Measurements from ENCODE around the gene MAMLD1. TPM values are rescaled to one million over a fixed set of nuclear protein-coding genes. Genes with fewer than 3 reads are reported as not detected.
"Not testable (repeated sequence)": the region's sequence is repeated elsewhere in the genome, so short reads cannot be mapped to it uniquely, and the experiment has no call there.

MAMLD1 gene, protein sequence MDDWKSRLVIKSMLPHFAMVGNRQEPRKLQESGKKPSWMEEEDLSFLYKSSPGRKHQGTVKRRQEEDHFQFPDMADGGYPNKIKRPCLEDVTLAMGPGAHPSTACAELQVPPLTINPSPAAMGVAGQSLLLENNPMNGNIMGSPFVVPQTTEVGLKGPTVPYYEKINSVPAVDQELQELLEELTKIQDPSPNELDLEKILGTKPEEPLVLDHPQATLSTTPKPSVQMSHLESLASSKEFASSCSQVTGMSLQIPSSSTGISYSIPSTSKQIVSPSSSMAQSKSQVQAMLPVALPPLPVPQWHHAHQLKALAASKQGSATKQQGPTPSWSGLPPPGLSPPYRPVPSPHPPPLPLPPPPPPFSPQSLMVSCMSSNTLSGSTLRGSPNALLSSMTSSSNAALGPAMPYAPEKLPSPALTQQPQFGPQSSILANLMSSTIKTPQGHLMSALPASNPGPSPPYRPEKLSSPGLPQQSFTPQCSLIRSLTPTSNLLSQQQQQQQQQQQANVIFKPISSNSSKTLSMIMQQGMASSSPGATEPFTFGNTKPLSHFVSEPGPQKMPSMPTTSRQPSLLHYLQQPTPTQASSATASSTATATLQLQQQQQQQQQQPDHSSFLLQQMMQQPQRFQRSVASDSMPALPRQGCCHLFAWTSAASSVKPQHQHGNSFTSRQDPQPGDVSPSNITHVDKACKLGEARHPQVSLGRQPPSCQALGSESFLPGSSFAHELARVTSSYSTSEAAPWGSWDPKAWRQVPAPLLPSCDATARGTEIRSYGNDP
- not detected for total RNA-seq

- DNase-seq: peak; percentile 33
These were observed at the start of gene MAMLD1 for GRCh38 chrX:150362599-150363481. Gene MAMLD1, plus strand, starts transcription at chrX:150363317. Its CDS starts 82,200 bp downstream, at chrX:150445517.

DNA sequence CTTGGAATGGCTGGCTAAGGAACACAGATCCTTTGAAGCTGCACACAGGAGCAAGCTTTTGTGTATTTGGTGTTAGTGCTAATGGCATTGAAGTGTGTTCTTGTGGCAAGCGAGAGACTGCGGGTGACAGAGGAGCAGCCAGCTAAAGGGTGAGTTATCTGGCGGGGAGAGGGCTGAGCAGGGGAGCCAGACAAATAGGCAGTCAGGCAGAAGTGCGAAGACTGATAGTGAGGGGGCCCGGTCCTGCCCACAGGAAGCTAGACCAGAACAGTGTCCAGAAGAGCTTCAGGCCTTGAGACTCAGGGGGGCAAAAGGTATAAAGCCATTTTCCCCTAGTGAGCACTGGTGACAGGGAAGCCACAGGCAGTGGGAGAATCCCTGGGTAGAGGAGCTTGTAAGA lies 49.6 kb upstream of the MAMLD1 start:
- no peak for DNase-seq

- no peak for DNase-seq
These were observed 48.9 kb upstream of the MAMLD1 start for GRCh38 chrX:150314186-150314585.

DNA sequence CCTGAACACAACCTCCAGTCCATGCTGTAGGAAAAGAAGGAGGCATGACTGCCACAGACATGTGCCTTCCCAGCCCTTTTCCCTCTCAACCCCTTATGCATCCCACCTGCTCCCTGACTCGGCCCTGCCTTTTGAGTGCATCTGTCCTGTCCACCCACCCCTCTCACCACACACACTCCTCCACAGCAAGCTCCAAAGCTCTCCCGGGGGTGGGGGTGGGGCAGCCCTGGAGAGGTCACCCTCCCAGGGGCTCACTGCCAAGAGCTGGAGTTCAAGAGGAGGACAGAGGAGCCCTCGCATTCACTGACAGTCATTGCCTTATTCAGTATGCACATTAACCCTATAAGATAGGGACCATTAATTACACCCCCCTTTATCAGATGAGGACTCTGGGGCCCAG lies 46.6 kb upstream of the MAMLD1 start:
- no peak for DNase-seq

DNA sequence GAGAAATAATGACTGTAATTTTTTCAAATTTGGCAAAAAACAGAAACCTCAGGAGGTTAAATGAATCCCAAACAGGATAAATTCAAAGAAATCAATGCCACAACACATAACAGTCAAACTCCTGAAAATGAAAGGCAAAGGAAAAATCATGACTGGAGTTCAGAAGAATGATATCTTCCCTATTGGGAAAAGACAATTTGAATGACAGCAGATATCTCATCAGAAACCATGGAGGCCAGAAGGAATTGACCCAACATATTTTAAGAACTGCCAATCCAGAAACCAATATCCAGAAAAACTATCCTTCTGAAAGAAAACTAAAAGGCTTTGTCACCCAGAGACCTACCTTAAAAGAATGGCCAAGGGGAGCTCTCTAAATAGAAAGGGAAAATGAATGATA lies 40.1 kb upstream of the MAMLD1 start:
- DNase-seq: no peak

DNA sequence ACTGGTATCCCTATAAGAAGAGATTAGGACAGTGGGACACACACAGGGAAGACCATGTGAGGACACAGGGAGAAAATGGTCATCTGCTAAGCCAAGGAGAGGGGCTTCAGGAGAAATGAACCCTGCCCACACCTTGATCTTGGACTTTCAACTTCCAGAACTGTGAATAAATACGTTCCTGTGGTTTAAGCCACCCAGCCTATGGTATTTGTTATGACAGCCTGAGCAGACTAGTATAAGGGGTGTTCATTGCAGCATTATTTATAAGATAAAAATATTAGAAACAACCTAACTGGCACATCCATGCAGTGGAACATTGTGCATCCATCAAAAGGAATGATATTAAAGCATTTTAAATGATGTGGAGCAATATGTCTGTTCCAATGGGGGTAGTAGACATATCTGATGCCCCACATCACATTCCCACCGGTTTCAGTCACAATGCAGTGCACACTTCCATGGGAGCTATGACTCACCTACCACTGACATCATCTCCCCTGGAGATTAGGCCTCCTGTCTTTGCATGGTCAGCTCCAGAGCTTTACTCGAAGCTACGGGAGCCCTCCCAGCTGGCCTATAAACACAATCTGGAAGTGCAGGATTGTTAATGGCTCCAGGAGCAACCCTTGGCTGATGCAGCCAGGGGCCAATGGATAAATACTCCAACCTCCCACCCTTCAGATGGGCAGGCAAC lies 38.9 kb upstream of the MAMLD1 start:
- DNase-seq: no peak

- DNase-seq: no peak
These were observed 38.2 kb upstream of the MAMLD1 start for GRCh38 chrX:150324919-150325318.

GRCh38 chrX:150326541-150327247 lies 36.4 kb upstream of the MAMLD1 start:
- DNase-seq: no peak

DNA sequence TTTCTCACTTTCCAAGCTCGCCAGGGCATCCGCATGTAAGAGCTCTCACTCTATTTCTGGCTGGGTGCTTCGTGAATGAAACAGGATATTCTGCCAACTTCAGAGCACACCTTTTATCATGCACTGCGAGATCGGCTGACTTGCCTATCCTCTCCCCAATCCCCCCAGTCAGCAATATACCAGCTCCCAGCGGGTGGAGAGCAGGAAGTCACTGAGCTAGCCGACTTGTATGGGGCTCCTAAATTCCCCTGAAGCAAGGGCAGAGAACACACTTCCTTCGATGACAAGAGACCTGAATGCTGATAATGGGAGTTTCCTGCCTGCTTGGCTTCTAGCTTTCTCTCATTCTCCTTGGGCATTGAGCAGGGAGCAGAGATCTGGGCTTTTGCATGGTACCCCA lies 33.8 kb upstream of the MAMLD1 start:
- no peak for DNase-seq

DNA sequence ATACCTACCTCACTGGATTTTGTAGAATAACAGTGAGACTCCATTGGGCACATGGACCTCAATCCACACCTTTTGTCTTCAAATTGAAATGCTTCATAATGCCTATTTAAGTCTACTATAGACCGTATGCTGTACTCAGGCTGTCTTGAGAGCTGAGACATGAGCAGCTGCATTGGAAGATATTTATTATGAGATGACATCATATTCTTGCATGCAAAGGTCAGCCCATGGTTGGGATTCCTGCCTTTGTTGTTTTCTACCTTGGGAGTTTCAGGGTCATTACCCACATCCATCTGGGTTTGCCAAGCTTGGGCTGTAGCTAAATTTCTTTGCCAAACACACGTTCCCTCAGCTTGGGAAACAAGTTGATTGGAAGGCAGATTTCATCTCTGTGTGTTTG lies 33.2 kb upstream of the MAMLD1 start:
- DNase-seq: no peak

- no peak for DNase-seq
These were observed 31.1 kb upstream of the MAMLD1 start for GRCh38 chrX:150332023-150332422.

DNA sequence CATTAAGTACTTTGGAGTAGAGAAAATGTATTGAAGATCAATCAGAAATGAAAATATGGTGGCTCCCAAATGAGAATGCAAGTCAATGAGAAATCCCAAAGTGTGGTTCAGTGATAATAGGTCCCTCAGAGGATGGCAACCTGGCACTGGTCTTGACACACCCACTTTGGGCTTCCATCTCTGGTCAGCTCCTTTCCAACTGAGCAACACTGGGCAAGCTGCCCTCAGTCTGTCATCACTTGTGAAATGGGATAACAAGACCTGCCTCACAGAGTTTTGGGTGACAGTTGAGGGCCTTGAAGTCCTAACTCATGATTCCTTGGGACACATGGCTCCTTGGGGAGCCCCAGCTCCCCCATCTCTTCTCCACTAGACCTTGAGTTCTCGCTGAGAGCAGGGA lies 29.0 kb upstream of the MAMLD1 start:
- no peak for DNase-seq

DNA sequence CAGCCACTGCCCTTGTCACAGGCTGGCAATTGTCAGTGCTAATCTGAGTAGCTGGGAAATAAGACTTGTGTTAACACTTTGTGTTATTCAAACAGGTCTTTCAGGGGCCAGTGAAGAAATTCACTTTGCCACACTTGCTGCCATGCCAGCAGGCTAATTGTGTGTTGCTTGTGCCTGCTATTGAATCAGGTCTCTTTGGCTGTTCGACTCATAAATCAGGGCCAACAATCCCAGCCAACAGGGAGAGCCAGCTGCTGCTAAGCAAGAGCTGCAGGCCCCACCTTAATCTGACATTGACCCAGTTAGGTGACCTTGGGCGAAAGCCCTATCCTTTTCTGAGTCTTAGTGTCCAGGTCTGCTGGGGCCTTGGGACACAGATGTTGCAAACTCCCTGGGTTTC lies 28.1 kb upstream of the MAMLD1 start:
- no peak for DNase-seq

- no peak for DNase-seq
These were observed 26.1 kb upstream of the MAMLD1 start for GRCh38 chrX:150337026-150337425.

GRCh38 chrX:150337536-150337935 lies 25.6 kb upstream of the MAMLD1 start:
- no peak for DNase-seq

DNA sequence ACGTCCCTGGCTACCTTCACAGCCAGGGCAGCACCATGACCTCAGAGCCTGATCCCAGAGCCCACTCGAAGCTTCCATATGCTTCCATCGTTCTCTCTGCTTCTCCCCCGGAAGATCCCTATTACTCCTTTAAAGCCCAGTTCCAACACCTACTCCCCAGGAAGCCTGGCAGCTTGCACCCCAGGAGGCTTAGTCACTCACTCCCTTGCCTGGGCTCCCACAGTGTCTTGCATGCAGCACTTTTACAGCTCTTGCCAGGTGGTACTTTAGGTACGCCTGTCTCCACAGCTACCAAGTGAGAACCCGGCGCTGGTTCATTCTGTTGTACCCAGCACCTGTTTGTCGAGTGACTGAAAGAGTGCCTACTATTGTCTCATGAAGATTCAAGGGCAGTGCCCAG lies 24.5 kb upstream of the MAMLD1 start:
- no peak for DNase-seq

DNA sequence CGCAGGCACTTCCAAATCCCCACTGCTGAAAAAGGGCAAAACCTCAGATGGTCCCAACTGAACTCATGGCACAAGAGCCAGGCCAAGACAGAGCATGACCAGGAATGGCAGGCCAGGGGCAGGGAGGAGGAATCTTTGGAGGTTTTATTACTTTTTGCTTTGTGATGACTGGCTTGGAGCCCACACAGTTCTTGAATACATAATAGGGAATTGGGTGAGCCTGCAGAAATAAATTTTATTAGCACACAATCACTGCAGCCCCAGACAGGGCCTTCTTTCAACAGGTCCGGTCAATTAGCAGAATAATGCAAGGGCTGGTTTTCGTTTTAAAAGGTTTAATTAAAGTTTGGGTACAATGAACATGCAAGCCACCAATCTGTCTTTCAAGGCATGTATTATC lies 23.4 kb upstream of the MAMLD1 start:
- DNase-seq: no peak

DNA sequence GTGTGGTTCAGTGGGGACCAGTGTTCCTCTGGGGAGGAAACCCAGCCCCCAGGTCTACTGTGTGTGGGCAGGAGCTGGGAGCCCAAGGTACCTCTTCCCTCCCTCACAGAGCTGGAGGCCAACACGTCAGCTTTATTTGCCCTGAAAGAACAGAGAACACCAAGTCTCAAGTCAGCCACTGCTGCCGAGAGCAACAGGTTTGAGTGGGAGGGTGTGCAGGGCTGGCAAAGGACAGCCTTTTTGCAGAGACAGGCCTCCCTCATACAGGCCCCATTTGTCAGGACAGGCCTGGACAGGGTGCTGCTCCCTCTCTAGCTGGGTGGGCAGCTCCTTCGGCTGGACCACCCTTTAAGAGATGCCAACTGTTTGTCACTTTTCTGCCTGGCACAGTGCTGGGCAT lies 22.8 kb upstream of the MAMLD1 start:
- DNase-seq: not testable (repeated sequence)

- DNase-seq: no peak
These were observed 15.6 kb upstream of the MAMLD1 start for GRCh38 chrX:150347471-150347870.

DNA sequence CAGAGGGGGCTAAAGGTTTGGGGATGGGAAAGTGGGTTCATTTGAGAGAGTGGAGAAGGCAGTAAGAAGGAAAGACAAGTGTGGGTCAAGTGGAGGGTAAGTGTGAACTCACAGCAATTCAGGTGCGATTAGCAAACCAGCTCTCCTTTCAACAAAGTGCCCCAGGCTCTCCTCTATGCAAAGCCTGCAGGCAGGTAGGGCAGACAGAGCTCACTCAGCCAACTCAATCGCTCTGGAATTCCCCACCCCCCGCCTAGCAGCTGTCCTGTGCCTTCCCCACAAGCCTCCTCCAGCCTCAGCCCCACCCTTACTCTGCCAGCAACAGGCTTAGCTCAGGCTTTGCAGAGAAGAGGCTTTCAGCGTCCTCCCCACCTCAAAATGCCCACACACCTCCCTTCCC lies 14.8 kb upstream of the MAMLD1 start:
- DNase-seq: no peak

DNA sequence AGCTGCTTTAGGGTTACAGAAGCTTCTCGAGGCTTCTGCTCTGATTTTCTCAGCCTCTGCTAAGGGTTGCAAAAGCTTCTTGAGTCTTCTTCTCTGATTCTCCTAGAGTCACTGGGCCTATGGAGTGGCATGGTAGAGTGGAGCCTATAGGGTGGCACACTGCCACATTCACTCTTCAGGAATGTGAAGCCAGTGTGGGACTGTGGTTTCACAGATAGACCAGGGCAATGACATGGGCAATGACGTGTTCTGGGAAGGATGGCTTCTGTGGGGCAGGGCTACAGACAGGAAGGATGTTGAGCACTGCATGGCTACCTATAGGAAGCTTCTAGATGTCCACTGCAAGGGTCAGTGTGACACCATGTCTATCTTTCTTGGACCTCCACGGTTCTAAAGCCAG lies 11.0 kb upstream of the MAMLD1 start:
- no peak for DNase-seq

DNA sequence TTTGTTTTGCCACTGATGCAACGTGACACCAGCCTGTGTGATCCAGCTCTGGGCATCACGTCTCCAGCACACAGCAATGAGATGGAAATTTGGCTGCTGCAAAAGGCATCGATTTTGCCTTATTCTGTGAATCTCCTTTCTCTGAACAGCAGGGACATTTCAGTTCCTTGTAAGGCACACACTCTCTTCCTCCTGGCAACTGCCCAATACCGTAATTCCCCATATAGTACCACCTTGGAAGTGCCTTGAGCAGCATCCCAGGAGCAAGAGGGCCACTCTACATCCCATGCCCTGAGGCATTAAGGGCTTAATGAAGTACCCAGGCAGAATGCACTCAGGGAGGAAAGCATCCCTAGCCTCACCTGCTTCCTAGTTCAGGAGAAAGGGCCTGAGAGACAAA lies 10.5 kb upstream of the MAMLD1 start:
- no peak for DNase-seq
